CD1c-positive myeloid dendritic cell (primary cell): ENCODE data around the gene NLRX1.
A peak's percentile ranks its signal among the peaks of the same experiment; 100 is the strongest.
"Not testable (repeated sequence)": the region's sequence is repeated elsewhere in the genome, so short reads cannot be mapped to it uniquely, and the experiment has no call there.

Experiments
- DNase-seq: peaks from one replicate; pipeline ENCODE4 v3.0.0-alpha.2; 2016; ENCODE audit errors: extremely low spot score

The NLRX1 gene

GRCh38 chr11:119185981-119186634, 17.6 kb downstream of the NLRX1 start:
- DNase-seq, result no peak

GRCh38 chr11:119187123-119187892, 18.8 kb downstream of the NLRX1 start:
- DNase-seq, result no peak

GRCh38 chr11:119188067-119188466, 19.5 kb downstream of the NLRX1 start:
- DNase-seq, result no peak

GRCh38 chr11:119188887-119189286, 20.4 kb downstream of the NLRX1 start:
- DNase-seq, result no peak

GRCh38 chr11:119189393-119189792, 20.9 kb downstream of the NLRX1 start:
- DNase-seq, result no peak

GRCh38 chr11:119190531-119190930, 22.0 kb downstream of the NLRX1 start:
- no peak for DNase-seq

- not testable (repeated sequence) for DNase-seq
These were observed 22.7 kb downstream of the NLRX1 start for GRCh38 chr11:119191265-119191664.

- peak; percentile 79 for DNase-seq
These were observed 23.6 kb downstream of the NLRX1 start for GRCh38 chr11:119192111-119192510.

- DNase-seq, result no peak
These were observed 24.5 kb downstream of the NLRX1 start for GRCh38 chr11:119193001-119193400.

GRCh38 chr11:119193626-119194025, 25.1 kb downstream of the NLRX1 start:
- DNase-seq, result no peak

- DNase-seq, result peak; percentile 37
These were observed 26.4 kb downstream of the NLRX1 start for GRCh38 chr11:119194811-119195440.

- DNase-seq, result no peak
These were observed 27.2 kb downstream of the NLRX1 start for GRCh38 chr11:119195680-119196079.

GRCh38 chr11:119196833-119197483, 28.4 kb downstream of the NLRX1 start:
- peak; percentile 88 for DNase-seq

- DNase-seq, result no peak
These were observed 30.4 kb downstream of the NLRX1 start for GRCh38 chr11:119198925-119199324.

GRCh38 chr11:119201236-119201635, 32.7 kb downstream of the NLRX1 start:
- DNase-seq, result not testable (repeated sequence)

GRCh38 chr11:119202554-119202953, 34.0 kb downstream of the NLRX1 start:
- no peak for DNase-seq

- DNase-seq, result no peak
These were observed 35.5 kb downstream of the NLRX1 start for GRCh38 chr11:119204066-119204465.

- peak; percentile 93 for DNase-seq
These were observed 36.6 kb downstream of the NLRX1 start for GRCh38 chr11:119205080-119205479.

- peak; percentile 96 for DNase-seq
These were observed 37.3 kb downstream of the NLRX1 start, which contains the start of gene CBL for GRCh38 chr11:119205574-119206510. Gene CBL, plus strand, starts transcription at chr11:119206339. Its CDS starts 79 bp downstream, at chr11:119206418.

- peak; percentile 82 for DNase-seq
These were observed 38.2 kb downstream of the NLRX1 start for GRCh38 chr11:119206511-119207414.
